Measurements from ENCODE around the gene DUT.

The DUT gene

DNA sequence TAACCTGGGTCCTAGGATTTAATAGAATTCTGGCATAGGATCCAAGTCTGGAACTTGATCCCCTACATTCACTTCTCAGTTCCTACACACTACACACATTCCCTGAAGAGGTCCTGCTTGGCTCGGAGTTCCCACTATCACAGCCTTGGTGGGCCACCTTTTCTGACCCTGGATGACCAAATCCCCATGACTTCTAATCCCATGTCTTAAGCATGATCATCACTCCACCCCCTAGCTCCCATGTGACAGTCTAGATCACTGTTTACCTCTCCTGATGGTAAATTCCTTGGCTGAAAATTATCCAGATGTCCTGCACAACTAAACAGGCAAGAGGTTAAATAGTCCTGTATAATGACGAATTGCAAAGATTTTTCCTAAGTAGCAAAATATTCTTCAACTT lies 40.3 kb downstream of the DUT start:
- no peak for DNase-seq (ENCODE audit: low read depth)

DNA sequence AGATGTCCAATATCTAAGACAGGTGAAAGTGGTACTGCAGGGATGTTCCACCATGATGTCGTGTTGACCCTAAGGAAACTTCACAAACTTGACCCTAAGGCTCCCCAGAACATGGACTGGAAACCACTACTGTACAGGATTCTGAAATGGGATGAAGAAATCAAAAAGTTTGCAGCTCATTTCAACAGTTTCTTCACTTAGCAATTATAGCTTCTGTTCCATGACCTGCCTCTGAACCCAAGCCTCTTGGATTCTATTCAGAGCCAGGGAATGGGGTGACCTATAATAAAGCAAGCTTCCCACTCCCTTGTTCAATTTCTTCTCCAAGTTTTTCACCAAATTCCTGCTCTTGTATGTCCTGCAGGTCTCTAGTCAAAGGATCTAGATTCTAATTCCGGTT lies 40.7 kb downstream of the DUT start:
- no peak for DNase-seq (ENCODE audit: low read depth)

DNA sequence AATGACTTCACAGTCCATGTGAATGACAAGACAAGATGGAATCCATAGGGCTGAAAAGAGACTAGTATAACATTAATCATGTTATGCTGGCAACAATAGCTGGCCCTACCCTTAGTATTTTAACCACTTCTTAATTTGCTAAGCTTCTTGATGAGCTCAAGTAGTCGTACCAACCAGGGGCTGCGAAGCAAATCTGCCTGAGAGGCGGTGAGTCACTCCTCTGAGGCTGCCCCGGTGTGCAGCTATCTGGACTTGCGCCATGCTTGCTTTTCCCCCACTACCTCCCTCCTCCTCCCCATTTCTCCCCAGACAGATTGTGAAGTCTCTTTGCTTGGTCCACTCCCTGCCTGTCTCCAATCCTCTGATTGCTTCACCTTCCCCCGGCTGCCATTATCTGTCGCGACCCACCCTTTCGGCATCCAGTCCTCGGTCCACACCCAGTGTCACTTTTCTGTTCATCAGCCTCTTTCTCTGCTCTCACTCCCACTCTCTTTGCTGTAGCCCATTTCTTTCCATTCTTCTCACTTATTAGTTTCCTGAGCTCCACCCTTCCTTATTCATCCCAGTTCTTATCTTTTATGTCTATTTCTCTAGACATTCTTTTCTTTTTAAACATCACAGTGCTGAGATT lies 42.7 kb downstream of the DUT start:
- no peak for DNase-seq (ENCODE audit: low read depth)

DNA sequence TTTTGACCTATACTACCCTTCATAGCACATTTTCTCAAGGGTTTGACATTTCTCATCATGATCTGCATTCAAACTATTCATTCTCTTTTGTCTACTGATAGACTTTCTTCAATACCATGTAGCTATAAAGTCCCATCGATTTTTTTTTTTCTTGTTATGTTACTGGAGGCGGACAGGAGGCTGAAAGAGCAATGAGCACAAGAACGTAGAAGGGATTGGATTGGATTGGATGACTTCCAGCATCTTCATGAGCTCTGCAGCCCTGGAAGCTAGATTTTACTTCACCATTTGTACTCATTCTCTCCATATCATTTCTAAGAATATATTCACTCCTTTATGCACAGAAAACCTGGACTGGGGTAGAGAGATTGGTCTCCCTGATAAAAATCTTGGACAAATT lies 43.2 kb downstream of the DUT start:
- no peak for DNase-seq (ENCODE audit: low read depth)

DNA sequence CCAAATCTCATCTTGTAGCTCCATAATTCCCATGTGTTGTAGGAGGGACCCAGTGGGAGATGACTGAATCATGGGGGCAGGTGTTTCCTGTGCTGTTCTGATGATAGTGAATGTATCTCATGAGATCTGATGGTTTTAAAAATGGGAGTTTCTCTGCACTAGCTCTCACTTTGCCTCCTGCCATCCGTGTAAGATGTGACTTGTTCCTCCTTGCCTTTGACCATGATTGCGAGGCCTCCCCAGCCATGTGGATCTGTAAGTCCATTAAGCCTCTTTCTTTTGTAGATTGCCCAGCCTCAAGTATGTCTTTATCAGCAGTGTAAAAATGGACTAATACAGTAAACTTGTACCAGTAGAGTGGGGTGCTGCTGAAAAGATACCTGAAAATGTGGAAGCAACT lies 44.5 kb downstream of the DUT start:
- DNase-seq (ENCODE audit: low read depth): no peak

DNA sequence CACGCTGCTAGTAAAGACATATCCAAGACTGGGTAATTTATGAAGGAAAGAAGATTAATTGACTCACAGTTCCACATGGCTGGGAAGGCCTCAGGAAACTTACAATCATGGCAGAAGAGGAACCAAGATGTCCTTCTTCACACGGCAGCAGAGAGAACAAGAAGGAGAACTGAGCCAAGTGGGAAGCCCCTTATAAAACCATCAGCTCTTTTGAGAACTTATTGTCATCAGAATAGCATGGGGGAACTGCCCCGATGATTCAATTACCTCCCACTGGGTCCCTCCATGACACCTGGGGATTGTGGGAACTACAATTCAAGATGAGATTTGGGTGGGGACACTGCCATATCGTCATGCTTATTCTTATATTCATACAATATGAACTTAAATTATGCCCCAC lies 49.0 kb downstream of the DUT start:
- DNase-seq (ENCODE audit: low read depth): no peak

DNA sequence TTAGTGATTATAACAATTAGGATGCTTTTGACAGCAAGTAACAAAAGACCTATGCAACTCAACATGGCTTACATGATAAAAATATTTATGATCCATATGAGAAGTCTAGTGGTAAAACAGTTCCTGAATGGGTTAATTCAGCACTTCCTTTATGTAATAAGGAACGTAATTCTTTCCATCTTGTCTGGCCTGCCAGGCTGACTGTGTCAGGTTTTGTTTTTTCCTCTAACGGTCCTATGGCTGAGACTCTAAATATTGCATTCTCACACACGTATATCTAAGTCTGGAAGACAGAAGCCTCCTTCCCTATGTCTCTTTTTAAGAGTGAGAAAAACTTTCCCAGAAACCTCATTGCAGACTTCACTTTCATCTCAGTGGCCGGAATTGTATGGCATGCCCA lies 50.6 kb downstream of the DUT start:
- no peak for DNase-seq (ENCODE audit: low read depth)

DNA sequence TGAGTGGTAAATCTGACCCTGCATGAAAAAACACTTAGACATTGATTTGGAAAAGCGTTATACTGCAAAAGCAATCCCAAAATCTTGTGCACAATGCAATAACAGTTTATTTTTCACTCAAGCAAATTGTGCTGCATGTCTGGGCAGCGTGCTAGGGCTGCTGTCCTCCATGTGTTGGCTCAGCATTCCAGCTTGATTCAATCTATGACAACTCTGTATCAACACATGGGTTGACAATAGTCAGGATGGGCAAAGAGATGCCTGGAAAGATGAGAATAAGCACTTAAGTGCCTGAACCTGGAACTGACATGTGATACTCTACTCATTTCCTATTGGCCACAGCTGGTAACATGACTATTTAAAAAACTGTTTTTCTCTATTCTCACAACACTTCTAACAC lies 51.8 kb downstream of the DUT start:
- no peak for DNase-seq (ENCODE audit: low read depth)

DNA sequence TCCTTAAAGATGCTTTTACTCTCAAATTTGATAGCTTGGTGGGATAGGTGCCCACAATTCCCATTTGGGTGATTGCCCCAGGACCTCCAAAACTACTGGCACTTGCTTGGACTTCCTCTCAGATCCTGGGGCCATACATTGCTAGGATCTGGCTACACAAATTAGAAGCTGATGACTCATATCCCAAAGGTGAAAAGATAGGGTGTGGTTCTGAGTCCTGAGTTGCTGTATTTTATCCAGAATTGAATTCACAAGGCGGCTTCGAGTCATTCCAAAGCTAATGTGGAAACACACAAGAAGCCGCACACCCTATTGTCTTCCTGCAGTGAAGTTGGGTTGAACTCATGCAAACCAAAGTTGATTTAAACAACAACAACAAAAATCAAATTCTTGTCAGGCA lies 53.4 kb downstream of the DUT start:
- DNase-seq (ENCODE audit: low read depth): no peak

DNA sequence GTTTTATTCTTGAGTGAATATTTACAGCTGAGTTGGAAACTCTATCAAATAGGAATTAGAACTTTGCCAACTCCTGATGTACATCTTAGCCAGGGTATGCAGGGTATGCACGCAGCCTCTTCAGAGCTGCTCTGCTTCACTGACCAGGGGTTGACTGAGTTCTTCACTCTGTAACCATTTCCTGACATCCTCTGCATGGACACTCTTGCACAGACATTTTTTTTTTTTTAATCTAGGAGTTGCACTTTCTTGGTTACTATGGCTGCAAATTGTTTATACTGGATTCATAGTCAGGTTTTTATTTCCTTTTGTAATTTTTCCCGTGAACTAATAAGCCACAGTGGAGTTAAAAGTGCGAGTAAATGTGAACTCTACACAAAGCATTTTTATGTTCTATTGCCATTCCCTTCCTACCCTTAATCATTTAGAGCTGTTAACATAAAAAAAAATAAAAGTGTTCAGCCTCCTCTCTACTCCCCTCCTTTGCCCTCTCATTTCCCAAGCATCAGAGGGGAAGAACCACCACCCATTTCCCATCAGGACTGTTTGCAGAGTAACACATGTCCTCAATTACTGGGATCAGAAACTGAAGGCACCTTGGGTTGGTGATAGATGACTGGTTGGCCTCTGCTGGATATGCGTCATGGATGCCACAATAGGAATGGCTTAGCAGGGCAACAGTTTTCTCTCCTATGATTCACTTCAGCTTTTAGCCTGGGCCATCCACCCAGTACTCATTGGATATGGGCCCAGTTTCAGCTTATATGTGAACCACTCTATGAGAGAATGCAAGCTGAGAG lies 54.0 kb downstream of the DUT start:
- DNase-seq (ENCODE audit: low read depth): no peak

DNA sequence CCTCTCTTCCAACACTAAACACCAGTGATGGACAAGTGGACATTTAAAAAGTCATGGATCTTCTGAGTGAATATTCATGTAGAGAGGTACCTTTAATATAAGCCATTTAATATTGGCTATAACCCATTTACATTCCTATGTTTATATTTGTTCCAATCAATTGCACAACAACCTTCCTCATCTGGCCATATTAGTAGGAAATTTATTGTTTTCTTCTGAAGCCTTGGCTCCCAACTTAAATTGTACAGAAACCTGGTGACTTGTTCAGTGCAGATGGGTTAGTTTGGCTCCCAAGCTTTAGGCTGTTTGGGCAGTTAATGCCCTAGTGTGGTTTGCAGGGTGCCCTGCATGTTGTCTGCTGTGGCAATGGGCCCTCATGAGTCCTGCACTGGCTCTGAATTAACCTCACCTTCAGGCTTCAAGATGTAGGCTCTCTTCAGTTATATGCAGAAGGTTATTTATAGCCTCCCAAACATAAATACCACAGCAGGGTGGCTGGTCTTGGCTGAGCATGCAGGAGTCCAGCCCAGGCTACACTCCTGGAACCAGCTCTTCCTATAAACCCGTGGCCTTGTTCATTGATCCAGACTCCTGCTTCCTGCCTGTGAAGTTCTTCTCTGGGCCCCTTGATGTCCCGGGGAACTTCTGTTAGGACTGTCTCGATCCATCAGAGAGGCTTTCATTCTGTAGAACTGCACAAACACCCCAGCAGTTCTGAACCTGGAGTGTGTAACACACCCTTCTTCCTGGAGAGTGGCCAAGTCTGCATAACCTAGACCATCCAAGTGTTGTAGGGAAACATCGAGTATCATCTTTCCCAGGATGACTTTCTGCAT lies 57.0 kb downstream of the DUT start:
- no peak for DNase-seq (ENCODE audit: low read depth)

DNA sequence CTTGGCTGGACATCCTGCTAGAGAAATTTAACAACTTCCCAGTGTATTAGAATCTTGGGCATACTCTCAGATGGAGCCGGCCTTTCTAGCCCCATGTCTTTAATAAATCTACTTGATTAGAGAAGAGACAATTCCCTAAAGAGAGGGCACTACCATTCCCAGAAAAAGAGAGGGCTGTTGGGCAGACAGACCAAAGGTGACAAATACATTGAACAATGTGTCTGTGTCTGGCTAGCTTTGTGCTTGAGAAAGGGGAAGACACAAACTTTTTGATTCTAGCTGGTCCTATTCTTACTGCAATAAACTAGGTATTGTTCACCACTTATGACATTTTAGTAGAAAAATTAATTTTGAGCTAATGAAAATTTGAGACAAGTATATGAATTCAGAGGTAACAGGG lies 57.7 kb downstream of the DUT start:
- DNase-seq (ENCODE audit: low read depth): no peak

DNA sequence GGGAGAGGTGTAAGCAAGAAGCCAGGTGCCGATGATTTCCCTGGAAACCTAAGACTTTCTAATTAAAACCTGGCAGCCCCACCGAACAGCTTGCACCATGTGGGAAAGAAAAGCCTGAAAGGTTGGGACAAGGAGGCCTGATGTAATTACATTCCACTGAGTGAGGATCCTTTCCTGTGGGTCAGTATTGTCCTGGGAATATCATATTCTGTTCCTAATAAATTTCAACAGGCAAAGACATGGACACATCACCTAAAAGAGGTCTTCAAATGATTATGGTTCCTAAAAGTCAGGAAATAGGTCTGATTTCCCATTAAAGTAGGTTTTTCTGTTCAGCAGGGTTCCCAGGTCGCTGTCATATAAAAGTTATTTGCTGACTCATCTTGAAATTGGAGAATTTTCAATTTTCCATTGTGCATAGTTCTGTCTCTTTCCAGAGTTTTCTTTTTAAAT lies 58.5 kb downstream of the DUT start:
- DNase-seq (ENCODE audit: low read depth): no peak

DNA sequence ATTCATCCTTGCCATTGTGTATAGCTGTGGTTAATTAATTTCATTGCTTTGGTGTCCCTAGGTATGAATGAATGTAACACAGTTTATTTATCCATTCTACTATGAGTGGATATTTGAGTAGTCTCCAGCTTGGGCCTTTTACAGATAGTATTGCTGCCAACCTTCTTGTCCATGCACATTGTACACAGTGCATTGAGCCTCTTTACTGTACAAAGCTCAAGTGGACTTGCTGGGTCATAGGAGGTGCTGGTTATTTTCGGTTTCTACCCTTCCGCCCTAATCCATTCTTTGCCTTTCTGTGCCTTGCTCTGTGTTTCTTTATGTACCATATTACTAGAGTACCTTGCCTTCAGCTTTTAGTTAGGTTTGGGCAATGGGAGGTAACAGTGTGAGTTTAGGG lies 60.7 kb downstream of the DUT start:
- DNase-seq (ENCODE audit: low read depth): no peak

DNA sequence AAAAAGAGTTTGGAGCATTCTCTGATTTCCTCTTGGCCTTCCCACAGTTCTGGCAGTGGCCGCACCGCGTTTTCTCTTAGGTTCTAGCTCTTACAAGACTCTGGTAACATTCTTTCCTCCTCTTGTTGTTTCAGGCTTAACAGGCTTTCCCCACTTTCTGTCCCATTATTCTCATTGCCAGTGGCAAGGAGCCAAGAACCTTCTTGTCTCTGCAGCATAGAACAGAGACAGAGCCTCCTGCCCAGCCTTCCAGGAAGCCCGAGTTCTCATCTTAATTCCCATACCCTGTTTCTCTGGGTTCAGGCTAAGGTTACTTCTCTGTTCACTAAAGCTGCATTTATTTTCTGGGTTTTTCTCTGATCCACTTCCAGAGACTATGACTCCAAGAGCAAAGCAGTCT lies 61.1 kb downstream of the DUT start:
- no peak for DNase-seq (ENCODE audit: low read depth)
